HG03575 (cell line): ENCODE data around the gene PELI2.

Experiments
- ATAC-seq: cut with Tn5 transposase; IDR thresholded peaks from one replicate; pipeline ENCODE4 v1.9.1; 2021; ENCODE audit not compliant: unreplicated experiment, insufficient number of reproducible peaks, low FRiP score; ENCODE audit errors: extremely low read depth

PELI2 gene

DNA sequence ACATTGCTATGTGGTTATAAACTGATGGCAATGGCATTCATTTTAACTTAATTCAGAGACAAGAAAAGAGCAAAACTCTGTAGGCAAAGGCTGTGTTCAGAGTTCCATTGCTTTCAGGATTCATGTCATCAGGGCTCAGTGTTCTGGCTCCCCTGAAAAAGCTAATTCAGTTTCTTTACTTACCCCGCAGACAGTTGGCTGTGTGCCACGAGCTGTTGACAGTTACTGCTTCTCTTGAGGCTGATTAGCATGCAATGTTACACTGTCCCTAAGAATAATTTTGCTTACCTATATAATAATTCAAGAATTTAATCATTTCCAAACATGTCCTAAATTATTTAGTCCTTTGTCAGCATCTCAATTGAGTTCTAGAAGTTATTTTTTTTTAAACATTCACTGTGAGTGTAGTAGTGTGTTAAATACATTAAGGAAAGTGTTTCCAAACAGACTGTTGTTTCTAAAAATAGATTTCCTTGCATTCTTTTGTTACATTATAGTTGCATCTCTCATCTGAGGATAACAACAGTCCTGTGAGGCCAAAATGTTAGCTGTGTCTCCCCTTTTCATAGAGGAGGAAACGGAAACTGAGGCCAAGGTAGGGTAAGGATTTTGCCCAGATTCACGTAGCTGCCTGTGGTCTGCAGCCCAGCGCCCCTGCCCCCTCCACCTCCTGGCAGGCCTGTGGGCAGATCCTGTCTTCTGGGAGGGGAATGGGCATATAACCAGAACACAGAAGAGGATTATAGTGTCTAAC, 98.6 kb downstream of the PELI2 start:
- no peak for ATAC-seq

DNA sequence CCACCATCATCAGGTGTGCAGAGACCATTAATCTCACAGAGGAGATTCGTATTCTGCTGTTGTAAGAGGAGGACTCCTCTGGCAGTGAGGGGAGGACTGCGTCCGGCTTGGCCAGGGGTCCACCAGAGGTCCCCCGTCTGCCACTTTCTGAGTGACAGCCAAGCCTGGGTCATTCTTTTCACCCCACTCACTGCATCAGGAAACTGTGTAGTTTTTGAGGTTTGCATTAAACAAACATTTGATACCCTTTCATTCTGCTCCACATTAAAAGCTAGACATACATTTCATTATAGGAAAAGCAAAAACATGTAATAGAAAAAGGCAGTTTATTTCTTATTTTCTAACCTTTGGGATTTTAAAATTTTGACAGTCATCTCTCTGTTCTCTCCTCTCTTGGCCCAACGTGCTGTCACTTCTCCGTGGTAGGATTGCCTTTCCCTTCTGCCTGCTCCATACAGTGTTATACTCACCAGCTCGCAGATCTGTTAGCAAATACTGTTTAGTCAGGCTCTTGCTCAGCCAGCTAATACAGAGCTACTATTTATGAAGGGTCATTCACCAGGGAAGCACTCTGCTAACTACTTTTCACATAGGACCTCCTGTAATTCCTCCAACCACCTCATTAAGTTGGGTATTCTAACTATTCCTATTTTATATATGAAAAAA, 99.3 kb downstream of the PELI2 start:
- no peak for ATAC-seq

DNA sequence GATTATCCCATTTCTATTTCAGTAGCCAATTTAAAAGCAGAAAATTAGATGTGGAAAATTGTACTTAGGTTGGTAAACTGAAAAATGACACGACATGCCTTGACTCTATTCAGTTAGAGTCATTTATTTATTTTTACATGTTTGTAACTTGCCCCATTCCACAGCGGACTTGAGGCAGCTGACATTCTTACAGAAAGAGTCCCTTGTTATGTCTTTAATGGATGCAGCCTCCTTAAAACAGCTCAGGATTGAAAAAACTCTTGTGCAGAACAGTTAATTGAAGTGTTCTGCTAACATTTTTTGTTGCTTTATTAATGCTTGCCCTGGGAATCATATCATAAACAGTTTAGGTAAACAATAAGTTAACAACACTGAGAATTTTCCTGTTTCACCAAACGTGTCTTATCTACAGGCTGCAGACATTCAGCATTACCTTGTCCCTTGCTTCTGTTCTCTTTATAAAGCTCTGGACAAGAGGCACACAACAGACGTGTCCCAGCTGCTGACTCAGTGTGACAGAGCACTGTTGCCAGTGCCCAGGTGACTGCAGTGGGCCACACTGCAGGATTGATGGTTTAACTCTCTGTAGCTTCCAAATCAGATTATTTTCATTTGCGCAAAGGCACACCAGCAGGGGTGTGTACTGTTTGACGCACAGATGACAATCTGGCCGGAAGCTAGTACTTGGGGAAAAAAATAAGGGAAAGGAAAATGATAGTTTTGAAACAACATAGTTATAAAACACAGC, 101.6 kb downstream of the PELI2 start:
- no peak for ATAC-seq

DNA sequence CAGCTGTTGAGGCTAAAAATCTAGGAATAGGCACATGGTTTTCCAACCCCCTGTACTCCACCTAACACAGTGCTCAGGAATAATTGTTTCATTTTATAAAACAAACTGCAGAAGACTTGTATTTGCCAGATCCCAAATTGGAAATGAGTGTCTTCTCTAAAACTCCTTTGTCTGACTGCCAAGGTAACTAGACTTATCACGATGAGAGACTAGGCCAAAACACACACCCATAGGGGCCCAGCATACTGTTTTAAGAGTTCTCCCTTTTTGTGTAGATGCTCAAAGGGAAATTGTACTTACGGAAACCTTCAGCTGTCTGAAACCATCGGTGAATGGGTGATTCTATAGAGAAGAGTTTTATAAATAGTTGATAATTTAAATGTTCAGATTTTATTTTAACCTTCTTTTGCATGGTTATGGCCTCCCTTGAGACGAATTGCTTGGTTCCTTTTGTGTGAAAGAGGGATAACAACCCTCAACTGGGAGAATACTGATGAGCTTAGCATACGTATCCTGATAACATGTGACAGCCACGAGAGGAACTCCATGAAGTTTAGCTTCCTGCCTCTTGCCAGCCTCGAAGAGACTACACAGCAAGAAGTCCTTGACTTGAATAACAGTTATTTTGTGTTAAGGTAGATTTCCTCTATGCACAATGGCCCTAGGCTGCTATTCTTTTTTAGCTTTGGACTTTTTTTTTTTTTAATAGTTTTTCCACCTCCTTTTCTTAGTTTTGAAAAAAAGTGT, 103.3 kb downstream of the PELI2 start:
- ATAC-seq, result no peak

DNA sequence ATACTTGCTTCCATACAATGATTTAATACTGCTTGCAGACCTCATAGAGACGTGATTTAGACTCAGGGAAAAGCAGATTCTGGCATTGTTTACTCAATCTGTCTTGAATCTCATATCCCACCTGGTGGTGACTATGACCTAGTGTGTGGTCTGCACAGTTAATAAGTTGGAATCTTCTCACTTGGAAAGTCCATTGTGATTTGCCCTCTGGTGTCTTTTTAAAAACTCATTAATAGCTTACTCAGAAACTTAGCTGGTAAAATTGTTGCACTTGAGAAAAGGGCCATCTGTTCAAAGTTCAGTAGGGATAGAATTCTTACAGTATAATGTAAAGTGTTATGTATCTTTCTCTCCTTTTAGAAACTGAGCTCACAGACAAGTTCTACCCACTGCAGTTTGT, 106.0 kb downstream of the PELI2 start:
- ATAC-seq, result no peak

DNA sequence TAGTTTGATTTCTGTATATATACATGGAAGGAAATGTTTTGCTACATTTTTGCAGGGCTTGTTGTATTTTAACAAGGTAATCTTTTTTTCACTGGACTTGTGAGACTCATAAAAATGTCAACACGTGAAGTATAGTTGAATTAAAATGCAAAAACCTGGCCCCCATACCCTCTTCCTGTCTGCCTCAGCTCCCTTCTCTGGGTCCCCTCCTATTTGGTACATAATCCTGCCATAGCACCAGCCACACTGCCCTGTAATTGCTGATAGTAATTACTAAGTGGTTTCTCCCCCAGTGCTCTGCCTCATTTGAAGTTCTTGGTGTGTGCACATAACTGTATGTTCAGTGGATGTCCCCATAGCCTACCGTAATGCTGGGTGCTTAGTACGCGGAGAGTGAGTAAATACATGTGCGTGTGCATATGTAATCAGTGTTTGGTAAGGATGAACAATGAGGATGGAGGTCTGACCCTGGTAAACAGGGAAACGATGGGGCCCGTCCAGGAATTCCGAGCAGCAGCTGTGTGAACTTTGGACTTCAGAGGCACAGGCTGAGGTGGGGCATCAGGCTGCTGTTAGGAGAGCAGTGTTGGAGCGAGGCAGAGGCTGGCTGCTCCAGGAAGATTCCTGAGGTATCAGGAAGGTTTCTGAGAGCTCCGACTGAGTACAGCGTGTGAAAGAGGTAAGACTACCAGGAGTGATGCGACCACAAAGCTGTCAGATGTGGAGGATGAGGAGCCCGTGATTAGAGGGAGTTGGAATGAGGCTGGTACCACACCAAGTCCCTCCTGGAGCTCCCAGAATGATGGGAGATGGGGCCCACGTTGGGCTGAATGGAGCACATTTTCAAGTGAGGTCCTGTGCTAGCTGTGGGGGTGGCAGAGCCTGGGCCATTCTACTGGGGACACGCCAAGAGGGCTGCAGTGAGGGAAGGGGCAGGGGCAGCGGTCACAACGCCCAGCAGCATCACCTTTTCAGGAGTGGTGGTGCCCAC, 106.8 kb downstream of the PELI2 start:
- no peak for ATAC-seq

DNA sequence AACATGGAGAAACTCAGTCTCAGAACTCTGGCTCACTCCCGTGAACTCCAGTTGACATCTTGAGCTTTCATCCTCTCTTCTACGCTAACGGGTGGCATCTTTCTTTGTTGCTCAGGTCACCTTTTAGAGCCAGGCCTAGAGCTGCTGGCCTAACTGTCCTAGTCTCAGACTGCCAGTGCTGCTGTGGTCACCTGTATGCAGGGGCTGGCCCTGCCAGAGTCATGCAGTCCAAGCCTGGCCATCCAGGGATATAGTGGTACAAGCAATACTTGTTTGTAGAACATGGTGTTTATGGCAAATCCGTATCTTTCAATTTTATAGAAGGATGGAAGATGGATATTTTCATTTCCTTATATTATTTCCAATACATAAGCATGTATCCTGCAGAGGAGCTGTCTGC, 117.2 kb downstream of the PELI2 start:
- ATAC-seq, result no peak

DNA sequence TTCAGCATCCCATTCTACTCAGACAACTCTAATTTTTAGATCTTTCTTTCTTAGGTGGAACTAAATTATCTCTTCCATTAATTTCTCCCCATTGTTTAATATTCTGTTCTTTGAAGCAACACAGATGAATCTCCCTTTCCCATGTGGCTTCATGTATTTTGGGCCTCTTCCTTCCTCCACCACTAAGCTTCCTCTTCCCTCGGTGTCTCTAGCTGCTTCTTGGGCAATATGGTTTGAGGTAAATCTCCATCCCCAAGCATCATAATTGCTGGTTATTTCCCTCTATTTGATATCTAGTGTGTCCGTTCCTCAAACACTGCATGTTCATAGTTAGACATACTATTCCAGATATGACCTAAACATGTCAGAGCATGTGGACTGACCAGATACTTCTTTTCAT, 119.2 kb downstream of the PELI2 start:
- ATAC-seq, result no peak

DNA sequence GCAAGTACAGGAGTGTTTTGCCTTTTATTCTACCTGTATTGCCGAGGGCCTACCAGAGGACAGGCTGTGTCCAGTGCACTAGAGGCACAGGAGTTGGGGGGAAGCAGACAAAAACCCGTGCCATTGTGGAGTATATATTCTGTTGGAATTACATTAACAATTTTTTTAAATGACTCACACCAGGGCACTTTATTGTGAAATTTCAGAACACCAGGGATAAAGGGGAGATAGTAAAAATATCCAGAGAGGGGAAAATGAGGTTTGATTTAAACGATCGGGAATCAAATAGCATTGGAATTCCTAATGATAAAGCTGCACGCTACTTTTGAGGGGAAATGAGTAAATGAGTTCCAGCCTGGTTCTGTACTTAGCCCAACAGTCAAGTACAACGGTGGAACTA, 123.2 kb downstream of the PELI2 start:
- no peak for ATAC-seq

DNA sequence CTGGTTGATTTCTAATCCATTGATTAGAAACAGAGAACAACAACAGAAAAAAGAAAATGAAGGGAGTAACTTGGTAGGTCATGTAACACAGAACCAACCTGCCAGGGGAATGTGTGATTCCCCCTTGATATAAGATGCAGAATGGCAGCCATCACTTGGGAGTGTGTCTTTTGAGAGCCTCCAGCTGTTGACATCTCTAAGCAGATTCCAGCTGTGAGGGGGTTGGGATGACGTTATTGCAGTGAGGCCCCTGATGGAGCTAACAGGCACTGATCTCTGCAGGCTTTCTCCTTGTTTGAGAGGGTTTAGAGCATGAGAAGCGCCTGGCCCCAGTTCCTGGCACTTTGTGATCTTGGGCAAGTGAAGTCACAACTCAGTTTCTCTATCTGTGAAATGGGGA, 124.9 kb downstream of the PELI2 start:
- ATAC-seq, result no peak

DNA sequence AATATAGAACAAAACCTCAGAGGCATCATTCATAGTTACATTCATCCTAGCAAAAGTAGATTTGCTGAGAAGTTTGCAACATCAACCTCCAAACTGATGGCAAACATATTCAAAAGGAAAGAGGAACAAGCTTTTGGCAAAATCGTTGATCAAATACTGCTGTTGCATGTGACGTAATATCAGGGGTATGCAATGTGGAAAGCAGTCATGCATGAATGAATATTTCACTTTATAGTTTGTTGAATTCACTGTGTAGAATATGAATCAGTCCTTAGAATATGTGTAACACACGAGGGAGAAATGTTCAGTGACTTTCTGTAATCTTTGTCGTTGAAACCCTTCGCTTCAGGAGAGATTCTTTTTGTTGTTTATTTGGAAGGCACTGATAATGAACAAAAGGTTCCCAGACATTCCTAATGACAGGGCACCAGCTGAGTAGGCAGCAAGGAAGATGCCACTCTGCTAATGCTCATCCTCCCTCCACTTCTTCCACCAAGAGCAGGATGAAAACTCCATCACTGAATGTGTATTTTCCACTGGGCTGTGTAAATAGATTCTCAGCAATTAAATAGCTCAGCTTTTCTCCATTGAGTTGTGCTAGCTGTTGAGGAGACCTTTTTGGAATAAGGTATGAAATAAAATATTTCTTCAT, 126.1 kb downstream of the PELI2 start:
- no peak for ATAC-seq

DNA sequence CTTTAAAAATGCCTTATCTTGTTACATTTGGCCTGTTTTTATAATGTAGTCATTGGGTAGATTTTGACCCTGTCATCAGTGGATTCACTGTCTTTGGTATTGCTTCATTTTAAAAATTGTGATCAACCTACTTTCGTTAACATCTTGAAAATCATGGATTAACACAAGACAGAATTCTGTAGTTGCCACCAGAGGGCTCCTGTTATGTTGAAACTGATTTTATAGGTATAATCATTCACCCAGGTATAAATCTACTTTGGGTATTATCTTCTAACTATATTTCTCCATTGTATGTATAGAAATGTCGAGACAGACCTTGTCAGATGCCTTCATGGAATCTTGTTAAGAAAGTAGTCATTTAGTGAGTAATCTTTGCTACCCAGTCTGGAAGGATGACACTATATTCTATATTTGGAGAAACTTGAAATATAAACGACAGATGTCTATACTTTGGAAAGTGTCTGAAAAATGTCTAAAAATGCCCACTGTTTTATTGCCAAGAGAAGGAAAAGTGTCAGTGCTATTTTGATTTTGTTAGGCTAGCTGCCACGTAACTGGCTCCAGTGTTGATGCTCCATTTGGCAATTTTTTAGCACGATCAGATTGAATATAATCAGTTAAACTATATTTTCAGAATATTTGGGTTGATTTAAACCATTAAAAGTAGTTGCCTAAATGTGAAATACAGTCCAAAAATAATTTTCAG, 129.4 kb downstream of the PELI2 start:
- ATAC-seq, result no peak

DNA sequence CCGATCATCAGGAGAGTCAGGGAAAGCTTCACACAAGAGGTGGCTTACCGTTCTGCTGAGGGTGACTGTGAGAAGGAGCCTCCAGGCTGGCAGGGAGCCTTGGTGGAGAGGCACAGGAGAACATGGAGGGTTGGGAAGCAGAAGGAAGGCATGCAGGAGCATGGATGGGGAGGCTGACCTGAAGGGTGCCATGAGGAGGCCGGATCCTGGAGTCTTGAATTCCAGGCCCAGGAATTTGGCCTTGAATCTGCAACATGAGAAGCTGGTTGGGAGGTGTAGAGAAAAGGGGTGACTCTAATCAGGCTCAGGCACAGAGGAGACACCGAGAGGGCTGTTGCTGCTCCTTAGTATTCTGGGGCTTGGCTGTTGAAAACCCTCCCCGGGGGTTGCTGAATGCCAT, 130.2 kb downstream of the PELI2 start:
- no peak for ATAC-seq

DNA sequence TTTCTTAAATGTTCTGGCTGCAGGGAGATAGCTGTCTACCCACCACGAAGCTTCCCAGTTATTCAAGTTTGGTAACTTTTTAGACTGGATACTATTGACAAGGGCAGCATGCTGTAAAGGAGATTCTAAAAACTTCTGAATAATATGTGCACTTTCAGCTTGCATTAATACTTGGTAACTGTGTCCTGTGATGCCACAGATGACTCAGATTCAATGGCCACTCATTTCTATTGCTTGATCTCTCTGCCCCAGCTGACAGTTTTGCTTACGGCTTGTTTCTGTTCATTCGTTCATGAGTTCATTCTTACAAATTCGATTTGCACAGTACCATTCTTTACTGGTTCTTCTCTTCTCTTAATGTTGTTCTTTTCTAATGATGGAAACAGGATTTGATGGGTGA, 142.8 kb downstream of the PELI2 start:
- ATAC-seq, result no peak

DNA sequence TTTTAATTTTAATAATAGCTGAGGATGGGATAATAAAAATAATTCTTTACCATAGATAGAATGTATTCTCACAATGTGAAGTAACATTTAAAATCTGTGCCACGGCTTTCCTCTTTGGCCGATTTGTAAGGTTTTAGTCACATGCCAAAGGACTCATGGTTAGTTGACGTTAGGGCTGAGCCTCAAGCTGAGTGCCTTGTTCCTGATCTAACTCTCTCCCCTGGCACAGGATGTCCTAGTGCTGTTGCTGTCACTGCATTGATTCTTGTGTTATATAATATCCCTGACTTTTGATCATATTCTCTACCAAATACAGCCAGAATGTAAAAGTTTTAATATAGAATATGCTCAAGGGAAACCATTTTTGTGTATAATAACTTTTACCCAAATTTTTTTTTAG, 144.3 kb downstream of the PELI2 start:
- ATAC-seq, result no peak

DNA sequence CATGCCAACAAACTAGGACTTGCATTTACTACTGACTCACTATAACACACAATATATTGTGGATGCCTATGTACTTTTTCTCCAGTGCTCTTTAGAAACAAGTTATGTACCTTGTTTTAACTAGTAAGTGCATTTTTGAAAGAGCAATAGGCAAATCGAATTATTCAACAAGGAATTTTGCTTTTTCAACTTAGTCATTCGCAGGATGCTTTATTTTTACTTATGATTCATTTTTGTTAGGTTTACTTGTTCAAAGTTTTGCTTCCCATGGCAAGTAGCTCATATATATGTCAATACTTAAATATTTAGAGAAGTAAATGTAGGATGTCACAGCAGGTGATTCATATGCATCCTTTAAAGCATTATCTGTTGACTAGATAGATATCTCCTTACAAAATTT, 149.8 kb downstream of the PELI2 start:
- ATAC-seq, result no peak

DNA sequence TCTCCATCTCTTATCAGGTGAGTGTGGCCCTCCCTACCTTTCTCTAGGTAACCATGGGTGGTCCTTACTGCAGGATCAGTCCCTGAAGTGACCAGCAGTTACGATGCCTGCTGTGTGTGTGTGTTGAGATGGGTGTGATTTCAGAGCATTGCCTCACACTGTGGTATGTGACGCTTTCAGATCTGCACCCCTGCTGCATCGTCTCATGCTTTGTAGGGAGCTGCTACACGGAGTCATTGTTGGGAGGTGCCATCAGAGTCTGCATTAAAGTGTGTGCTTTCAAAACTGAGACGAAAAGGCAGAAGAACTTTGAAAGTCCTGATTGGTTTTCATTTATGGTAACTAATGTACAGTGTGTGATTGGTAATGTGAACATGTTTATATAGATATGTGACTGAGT, 150.5 kb downstream of the PELI2 start:
- no peak for ATAC-seq
